Measurements from ENCODE around the gene TRHDE.
"Not testable (repeated sequence)": the region's sequence is repeated elsewhere in the genome, so short reads cannot be mapped to it uniquely, and the experiment has no call there.

The TRHDE gene

DNA sequence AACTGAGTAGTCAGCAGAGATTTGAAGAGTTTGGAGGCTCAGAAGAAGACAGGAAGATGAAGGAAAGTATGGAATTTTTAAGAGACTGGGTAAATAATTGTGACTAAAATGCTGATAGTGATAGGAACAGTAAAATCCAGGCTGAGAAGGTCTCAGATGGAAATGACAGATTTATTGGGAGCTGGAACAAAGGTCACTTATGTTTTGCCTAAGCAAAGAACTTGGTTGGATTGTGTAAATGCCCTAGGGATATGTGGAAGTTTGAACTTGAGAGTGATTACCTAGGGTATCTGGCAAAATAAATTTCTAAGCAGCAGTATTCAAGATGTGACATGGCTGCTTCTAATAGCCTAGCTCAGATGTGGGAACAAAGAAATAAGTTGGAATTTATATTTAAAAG lies 180.9 kb downstream of the TRHDE start:
- DNase-seq, result no peak

GRCh38 chr12:72453550-72453949 lies 181.4 kb downstream of the TRHDE start:
- no peak for DNase-seq

- no peak for DNase-seq
Measured at GRCh38 chr12:72464471-72464870, 192.3 kb downstream of the TRHDE start.

DNA sequence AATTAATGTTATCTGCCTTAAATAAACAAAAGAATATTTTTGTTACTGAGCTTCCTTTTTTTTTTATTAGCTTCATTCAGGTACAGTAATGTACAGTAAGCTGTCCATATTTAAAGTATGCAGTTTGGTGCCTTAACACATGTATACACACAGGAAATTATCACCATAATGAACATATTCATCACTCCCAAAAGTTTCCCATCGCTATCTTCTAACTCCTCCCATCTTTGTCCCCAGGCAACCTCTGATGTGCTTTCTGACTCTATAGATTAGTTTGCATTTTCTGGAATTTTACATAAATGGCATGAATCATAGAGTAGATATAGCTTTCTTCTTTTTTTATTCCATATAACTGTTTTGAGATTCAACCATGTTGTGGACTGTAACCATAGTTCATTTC lies 193.0 kb downstream of the TRHDE start:
- DNase-seq, result no peak

DNA sequence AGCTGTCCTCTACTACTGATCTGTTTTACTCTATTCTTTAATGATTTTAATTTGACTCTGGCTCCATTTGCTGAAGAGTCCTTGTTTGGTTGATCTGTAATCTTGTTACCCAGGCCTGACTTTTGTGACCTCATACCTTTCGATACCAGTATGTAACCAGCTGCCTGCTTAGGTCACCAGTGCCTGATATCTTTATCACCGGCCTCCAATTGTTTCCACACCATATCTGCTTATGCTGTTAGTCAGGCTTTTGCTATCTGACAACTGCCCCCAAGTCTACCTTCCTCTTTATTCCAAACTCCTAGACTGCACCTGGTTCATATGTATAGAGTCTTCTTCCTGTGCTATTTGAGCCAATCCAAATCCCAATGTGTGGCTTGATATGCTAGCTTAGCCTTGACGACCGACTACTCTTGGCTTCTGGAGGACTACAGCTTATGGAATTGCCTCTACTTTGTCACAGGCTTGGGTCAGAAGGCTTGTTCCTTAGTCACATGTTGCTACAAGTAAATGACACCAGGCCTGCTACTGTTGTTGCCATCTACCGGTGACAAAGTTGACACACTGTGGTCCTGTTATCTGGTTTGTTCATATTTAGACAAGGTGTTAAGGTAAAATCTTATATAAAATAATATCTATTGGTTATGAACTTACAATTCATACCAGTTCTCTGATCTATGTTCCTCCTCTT lies 193.9 kb downstream of the TRHDE start:
- DNase-seq, result no peak

DNA sequence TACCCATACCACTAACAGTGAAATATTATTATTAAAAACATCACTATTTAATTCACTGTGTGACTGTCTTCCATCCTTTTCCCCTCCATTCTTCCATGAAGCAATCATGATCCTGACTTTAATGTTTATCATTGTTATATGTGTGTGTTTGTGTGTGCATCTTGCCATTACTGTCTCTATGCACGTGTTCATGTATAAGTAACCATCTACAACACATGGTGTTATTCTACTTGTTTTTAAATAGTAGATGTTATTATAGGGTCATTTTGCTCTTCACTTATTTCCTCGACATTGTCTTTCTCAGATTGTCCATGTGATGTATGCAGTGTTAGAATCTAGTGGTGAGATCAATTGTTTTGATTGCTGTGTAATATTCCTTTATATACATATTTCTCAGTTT lies 195.8 kb downstream of the TRHDE start:
- DNase-seq, result no peak

DNA sequence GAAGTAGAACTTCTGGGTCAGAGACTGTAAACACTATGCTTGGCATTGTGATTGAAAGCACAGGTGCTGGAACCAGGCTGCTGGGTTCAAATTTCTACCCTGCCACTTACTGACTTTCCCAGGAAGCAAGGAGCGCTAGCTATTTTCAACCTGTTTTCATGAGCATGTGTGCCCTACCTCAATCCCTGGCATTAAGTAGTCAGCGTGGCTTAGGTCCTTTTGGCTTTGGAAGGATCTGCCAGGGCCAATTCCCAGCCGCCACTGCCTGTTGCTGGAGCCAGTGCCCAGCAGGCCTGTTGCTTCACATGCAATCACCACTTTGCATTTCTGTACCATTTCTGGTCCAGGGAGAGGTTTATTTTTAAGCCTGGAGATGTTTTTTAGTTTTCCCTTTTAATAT lies 196.3 kb downstream of the TRHDE start:
- DNase-seq, result no peak

- no peak for DNase-seq
Measured at GRCh38 chr12:72471806-72472205, 199.6 kb downstream of the TRHDE start.

DNA sequence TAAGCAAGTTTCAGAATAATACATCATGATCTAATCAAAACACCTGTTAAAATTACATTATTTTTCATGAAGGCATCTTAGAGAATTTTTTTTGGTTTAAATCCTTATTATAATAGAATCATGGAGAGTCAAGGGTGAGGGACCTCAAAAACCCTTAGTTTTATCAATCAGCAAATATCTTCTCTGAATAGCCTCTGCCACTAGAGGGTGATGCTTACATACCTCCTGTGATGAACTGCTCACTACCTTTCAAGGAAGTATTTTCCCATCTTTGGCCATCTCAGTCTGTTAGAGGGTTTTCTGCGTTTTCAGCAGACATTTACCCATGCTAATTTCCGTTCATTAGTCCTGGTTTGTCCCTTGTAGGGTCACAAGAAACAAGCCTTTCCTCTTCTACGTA lies 200.2 kb downstream of the TRHDE start:
- no peak for DNase-seq

GRCh38 chr12:72476301-72476700 lies 204.1 kb downstream of the TRHDE start:
- no peak for DNase-seq

- DNase-seq, result no peak
Measured at GRCh38 chr12:72485017-72485701, 213.0 kb downstream of the TRHDE start.

DNA sequence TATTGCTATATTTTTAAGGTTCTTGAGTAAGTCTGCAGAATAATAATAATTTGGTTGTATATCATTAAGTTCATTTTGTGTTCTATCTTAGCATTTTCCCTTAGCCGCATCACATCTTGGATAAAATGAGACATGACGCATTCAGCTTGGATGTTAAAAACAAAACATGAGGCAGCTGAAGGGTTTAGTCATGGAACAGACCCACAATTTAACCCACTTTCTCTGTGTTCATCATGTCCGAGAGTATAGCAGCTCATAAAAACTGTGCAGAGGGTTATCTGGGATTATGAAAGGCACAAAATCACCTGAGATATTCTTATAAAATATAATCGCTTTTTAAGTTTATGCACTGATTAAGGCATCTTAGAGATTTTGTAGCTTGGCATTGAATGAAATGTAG lies 219.3 kb downstream of the TRHDE start:
- no peak for DNase-seq

- no peak for DNase-seq
Measured at GRCh38 chr12:72493407-72493806, 221.2 kb downstream of the TRHDE start.

- DNase-seq, result no peak
Measured at GRCh38 chr12:72498354-72498753, 226.2 kb downstream of the TRHDE start.

DNA sequence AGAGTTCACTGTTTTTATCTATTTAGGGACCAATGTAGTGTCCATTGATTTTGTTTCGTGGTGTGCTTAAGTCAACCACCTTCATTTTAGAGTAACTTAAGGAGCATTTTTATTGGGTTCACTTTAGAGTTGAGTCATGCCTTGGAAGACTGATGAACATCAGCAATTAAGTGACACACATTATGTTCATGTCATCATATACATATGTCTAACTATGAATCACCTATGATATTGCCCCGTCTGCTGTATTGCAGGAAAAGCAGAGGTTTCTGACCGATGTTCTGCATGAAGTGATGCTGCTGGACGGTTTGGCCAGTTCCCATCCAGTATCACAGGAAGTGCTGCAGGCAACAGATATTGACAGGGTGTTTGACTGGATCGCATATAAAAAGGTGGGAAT lies 227.1 kb downstream of the TRHDE start:
- no peak for DNase-seq

DNA sequence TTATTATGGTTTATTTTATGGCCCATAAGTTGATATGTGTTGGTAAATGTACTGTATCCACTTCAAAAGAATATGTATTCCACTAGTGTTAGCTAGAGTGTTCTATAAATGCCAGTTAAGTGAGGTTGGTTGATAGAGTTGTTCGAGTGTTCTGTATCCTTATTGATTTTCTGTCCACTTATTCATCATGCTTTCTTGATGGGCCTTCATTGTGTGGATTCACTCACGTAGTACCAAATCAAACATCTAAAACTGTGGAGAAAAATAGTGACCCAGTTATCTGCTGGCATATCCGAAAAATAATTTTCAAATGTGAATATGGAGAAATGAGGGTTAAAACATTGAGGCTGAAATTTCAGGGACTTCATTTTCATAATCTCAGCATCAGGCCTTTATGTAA lies 230.4 kb downstream of the TRHDE start:
- DNase-seq, result no peak

DNA sequence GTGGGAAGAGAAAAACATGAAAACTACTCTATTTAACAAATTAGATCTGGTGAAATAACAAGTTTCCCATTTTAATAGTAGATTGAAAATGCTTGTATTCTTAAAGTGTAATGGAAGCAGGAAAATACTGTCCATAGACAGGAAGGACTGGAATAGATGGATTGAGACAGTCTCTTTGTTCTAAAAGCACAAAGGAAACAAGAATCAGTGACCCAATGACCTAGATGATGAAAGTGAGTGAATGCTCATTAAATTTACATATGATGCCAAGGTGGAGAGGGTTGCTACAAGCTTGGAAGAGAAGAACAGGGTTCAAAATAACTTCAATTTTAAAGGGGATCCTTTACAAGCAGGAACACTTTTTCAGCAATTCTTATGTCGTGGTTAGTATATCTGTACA lies 233.1 kb downstream of the TRHDE start:
- no peak for DNase-seq

DNA sequence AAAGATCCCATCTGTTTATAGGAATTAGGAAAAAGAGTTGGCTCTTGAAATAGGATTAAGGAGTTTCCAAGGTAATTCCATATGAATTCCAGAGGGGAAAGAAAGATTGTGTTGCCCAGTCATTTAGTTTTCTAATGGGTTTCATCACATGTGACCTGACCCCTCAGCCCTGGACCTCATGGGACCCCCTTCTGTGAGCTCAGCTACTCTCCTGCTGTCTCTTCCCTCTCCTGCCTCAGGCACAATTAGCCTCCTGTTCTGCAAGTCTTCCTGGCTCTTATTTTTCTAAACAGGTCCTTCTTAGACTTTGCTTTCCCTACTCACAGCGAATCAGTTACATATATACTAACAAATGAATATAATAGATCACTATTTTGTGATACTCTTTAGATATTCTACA lies 237.7 kb downstream of the TRHDE start:
- DNase-seq, result no peak

DNA sequence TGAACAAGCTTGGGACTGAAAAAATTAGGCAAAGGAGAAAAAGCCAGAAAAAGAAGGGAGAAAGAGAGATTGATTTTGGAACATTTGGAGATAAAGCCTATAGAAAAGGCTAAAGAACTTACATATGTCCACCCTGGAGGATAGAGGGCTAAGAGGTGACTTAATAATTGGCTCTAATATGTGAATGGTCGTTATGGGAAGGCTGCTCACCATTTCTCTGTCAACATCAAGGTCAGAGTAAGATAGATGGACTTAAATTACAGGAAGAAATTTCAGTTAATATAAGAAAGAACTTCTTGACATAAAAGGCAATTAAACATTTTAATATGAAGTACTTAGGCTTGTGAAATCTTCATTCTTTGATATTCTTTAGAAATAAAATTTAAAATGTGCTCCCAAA lies 238.6 kb downstream of the TRHDE start:
- no peak for DNase-seq

GRCh38 chr12:72511498-72511897 lies 239.3 kb downstream of the TRHDE start:
- no peak for DNase-seq

GRCh38 chr12:72511906-72512305 lies 239.7 kb downstream of the TRHDE start:
- no peak for DNase-seq

GRCh38 chr12:72520044-72520678 lies 248.0 kb downstream of the TRHDE start:
- not testable (repeated sequence) for DNase-seq

DNA sequence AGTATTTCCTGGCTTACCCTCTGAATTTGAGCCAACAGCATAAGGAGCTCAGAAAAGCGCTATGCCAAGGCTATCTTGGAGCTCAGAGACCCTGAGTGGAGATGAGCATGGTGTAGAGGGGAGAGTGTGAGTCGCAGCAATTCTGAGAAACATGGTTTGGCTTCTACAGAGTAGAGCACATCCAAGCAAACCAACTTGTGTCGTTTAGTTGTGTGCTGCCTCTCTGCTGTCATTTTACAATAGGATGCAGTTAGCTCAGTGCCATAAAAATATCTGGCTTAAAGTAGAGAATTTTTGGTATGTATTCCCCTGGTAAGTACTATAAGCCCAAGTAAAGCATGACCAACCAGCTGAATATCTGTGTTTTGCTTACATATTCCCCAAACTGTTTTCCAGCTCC lies 249.2 kb downstream of the TRHDE start:
- no peak for DNase-seq

DNA sequence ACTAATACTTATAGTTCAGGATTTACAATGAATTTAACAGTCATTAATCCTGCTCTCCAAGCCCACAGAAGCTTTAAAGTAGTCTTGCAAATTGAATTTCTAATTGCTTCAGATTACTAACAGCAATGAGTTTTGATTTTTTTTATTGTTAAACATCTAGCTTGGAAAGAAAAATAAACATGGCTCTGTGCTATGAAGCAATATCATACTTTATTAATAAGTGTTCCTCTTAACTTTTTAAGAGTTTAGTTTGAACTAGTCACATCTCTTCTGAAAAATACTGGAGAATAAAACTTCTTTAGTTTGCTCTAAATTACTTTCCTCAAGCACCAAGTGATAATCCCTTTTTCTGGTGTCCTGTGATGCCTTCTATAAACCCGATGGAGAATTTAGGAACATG lies 250.2 kb downstream of the TRHDE start:
- no peak for DNase-seq

All from activated T-cell treated with anti-CD3 and anti-CD28 coated beads, Interleukin-2, amount 50 U/mL, for 48 hours (primary cell).